WI38 (cell line): ENCODE data around the gene PRKRA.

Experiments used
- H3K4me3 ChIP-seq: 2 replicates; pipeline ENCODE4 v1.5.1; 2011; ENCODE audit warnings: low read depth, mild to moderate bottlenecking, control low read depth, low read length
- CTCF ChIP-seq: IDR thresholded peaks from 2 replicates; pipeline ENCODE4 v1.5.1; 2012; ENCODE audit warnings: low read depth, mild to moderate bottlenecking, control low read depth, low read length

PRKRA gene

GRCh38 chr2:178457390-178457886 is 6.5 kb upstream of the PRKRA start:
- H3K4me3 ChIP-seq = no peak overlapping the region
- TF ChIP-seq CTCF = no peak

GRCh38 chr2:178455947-178456346 is 5.0 kb upstream of the PRKRA start:
- H3K4me3 ChIP-seq = no peak overlapping the region
- TF ChIP-seq CTCF = no peak

- no peak overlapping the region for H3K4me3 ChIP-seq
- no peak for TF ChIP-seq CTCF
These were observed 1.9 kb upstream of the PRKRA start for GRCh38 chr2:178452870-178453269.

- TF ChIP-seq CTCF = no peak
These were observed 1.4 kb upstream of the PRKRA start for GRCh38 chr2:178452334-178452733.

GRCh38 chr2:178450524-178450773 is 526 bp downstream of the PRKRA start:
- no peak for TF ChIP-seq CTCF
- H3K4me3 ChIP-seq = peak overlapping the region; percentile 83

More at GRCh38 chr2:178452334-178452733, 1.4 kb upstream of the PRKRA start:
- no peak overlapping the region for H3K4me3 ChIP-seq

GRCh38 chr2:178449700-178450523 is 1.1 kb downstream of the PRKRA start:
- no peak for TF ChIP-seq CTCF
- peak overlapping the region; percentile 83 for H3K4me3 ChIP-seq

GRCh38 chr2:178448968-178449661 is 1.9 kb downstream of the PRKRA start:
- no peak overlapping the region for H3K4me3 ChIP-seq
- no peak for TF ChIP-seq CTCF
